ENCODE results near the gene SCO2. TPM values are rescaled to one million over a fixed set of nuclear protein-coding genes. Genes with fewer than 3 reads are reported as not detected.

The SCO2 gene
- total and polyA plus RNA-seq, 2 of the 13 experiments (the other 11 are each of a cell fraction or from before 2014, with no cell fraction given): 0.32 to 3.7 TPM

DNA sequence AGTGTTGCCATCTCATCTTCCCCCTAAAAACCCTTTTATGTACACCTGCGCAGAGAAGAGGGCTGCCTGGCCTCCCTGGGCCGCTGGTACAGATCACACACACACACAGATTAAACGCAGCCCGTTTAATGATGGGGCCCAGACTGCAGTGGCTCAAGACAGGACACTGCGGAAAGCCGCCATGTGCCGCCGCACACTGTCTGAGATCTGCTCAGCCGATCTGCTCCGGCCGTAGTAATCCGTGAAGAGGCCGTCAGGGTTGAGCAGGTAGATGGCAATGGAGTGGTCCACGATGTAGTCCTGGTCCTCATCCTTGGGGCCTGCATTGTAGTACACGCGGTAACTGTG is 2.0 kb downstream of the SCO2 start:
- in situ Hi-C loops (cut with HindIII; ENCODE audit: extremely low pct_ligation_motif_present, low pct_unique_long_range_greater_than_20kb) (no loop called here), intact Hi-C loops (cut with micrococcal nuclease; ENCODE audit: unreplicated experiment) (no loop called here)
- ATAC-seq (no peak), FAIRE-seq (no peak), DNase-seq (ENCODE audit: low spot score) (no peak)
- 96% methylated on average over 5 of the region's 16 CpGs for WGBS (ENCODE audit: low lambda C conversion rate)
- Histone ChIP-seq H3K9ac (ENCODE audit: insufficient read depth, low read depth, low read length) (no peak overlapping the region), H3K27me3 (ENCODE audit: control insufficient read depth in 1 of 2, insufficient read depth in 2 of 2, low read length in 2 of 2) (no peaks in the 10 kb centered on the region), H3K4me3 (replicated peaks in 1 of 3; ENCODE audit: insufficient read depth in 1 of 3, low read depth in 2 of 3, low read length in 3 of 3) (peak overlapping the region in 1 of 3 experiments; percentile 83; a peak in 1 of 6 replicates), H3K9me3 (ENCODE audit: low read length) (no peaks in the 10 kb centered on the region), H3K27ac (ENCODE audit: extremely low read length, insufficient read depth, low read length) (no peak overlapping the region), H2AFZ (ENCODE audit: low read length) (no peak overlapping the region), H3K4me2 (ENCODE audit: low read depth, low read length) (no peak overlapping the region), H3K79me2 (ENCODE audit: insufficient read depth, low read length) (peaks cover 20% of the 10 kb centered on the region), H4K20me1 (ENCODE audit: insufficient read depth, low read length) (peaks cover 19% of the 10 kb centered on the region), H3K4me1 (ENCODE audit: insufficient read depth, low read length) (peaks cover 33% of the 10 kb centered on the region), H3K36me3 (replicated peaks in 1 of 2; ENCODE audit: control insufficient read depth in 1 of 2, insufficient read depth in 2 of 2, low read length in 2 of 2) (peaks cover 12 to 38% of the 10 kb centered on the region in 2 experiments; a peak in 4 of 5 replicates)
- TF ChIP-seq ZBTB1 (CRISPR knock-in tag; IDR thresholded peaks at IDR 0.05; ENCODE audit: borderline replicate concordance) (no peak), ZNF616 (CRISPR knock-in tag; IDR thresholded peaks at IDR 0.05; ENCODE audit: low read depth) (no peak), CENPT (CRISPR knock-in tag; IDR thresholded peaks at IDR 0.05; ENCODE audit: low read depth) (no peak), SIX1 (CRISPR knock-in tag; IDR thresholded peaks at IDR 0.05; ENCODE audit: borderline replicate concordance) (no peak), SRF (IDR thresholded peaks at IDR 0.05; ENCODE audit: low read depth, low read length) (no peak), ZBTB33 (CRISPR knock-in tag; IDR thresholded peaks at IDR 0.05) (0 out of 2 replicates have a peak, but pooled peaks have one; percentile 11), ZNF335 (CRISPR knock-in tag; IDR thresholded peaks at IDR 0.05) (no peak), ZFYVE20 (CRISPR knock-in tag; IDR thresholded peaks at IDR 0.05; ENCODE audit: borderline replicate concordance, low read depth) (no peak)
- no TSS peak for BruUV-seq (replicated peaks)
- POLR2A ChIA-PET: interaction anchor here (1.0 to 4.2 kb wide), 2 partner anchors 16 to 39 kb away, joined by 3 to 97 read pairs; partner anchors contain the start of genes LMF2 and NCAPH2
- CTCF ChIA-PET (ENCODE audit: low intra/inter-chr PET ratio, low total read pairs): no interaction called here

Measured in HepG2 (cell line).